GM19452 (cell line): ENCODE data around the gene SLC35G2.
"Not testable (repeated sequence)": the region's sequence is repeated elsewhere in the genome, so short reads cannot be mapped to it uniquely, and the experiment has no call there.

Experiments used
- ATAC-seq: cut with Tn5 transposase; IDR thresholded peaks from one replicate; pipeline ENCODE4 v1.9.1; 2021; ENCODE audit not compliant: unreplicated experiment

Gene SLC35G2

DNA sequence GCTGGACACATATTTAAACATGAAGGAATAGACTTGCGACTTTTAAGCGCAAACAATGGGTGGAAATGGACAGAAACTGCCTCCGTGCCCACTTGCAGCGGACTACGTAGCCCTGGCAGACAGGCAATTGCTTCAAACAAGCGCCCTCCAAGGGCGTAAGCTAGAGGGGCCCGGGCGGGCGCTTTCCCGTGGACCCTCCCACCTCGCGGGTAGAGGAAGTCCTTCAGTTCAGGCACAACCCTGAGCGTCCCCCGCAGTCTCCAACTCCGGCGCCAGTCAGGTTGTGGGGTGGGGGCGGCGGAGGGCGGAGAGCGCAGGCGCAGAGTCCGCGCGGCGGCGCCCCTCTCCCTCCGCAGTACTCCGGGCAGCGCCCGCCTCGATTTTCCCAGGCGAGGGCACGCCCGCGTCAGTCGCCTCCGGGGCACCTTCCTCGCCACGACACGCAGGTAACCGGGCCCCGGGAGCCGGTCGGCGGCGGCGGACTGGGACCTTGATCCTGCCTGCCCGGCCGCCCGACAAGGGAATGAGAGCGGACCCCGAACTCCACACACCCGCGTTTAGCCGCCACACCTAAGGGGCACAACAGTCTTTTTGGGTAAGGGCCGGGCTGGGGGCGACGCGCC lies at the start of gene SLC35G2:
SLC35G2 (plus strand) TSS at position 358 of the 623 bp plus-strand sequence. CDS start 35,335 bp downstream, outside the sequence.
- no peak for ATAC-seq

DNA sequence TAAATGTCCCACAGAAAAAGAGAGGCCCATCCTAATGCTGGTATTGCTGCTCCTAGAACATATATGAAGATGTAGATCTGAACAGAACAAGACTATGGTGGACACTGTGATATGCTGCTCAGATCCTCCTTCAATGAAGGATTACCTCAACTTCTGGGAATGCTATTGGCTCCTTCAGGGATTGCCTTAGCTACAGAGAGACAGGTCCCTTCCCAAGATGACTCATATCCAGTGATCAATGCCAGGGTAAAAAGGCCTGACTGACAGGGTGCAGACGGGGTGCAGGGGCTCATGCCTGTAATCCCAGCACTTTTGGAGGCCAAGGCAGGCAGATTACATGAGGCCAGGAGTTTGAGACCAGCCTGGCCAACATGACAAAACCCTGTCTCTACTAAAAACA lies 46.2 kb upstream of the SLC35G2 start:
- ATAC-seq, result no peak

- no peak for ATAC-seq
Measured at GRCh38 chr3:136778865-136779264, 40.1 kb upstream of the SLC35G2 start.

- no peak for ATAC-seq
Measured at GRCh38 chr3:136780741-136781140, 38.2 kb upstream of the SLC35G2 start.

- ATAC-seq, result no peak
Measured at GRCh38 chr3:136783708-136784191, 35.2 kb upstream of the SLC35G2 start.

DNA sequence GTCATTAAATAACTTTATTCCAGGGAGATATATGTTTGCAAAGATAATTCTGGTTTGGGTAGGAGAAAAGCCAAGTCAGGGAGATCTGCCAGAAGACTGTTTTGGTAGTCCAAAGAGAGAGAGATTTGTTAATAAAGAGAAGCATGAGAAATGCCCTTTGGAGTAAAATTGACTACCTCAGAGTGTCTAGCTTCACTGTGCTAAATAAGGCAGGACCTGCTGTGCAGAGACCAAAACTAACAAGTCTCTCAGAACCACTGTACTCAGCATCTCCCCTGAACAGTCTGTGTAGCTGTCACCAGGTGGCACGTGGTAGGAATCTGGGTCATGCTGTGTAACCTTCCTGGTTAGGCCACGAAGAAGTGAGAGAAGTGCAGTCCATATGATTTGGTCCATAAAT lies 31.6 kb upstream of the SLC35G2 start:
- ATAC-seq, result peak; percentile 70

- ATAC-seq, result no peak
Measured at GRCh38 chr3:136788154-136788553, 30.8 kb upstream of the SLC35G2 start.

- no peak for ATAC-seq
Measured at GRCh38 chr3:136789976-136790375, 28.9 kb upstream of the SLC35G2 start.

GRCh38 chr3:136790786-136791185 lies 28.1 kb upstream of the SLC35G2 start:
- ATAC-seq, result no peak

- ATAC-seq, result no peak
Measured at GRCh38 chr3:136792556-136793330, 26.2 kb upstream of the SLC35G2 start.

GRCh38 chr3:136801146-136801545 lies 17.8 kb upstream of the SLC35G2 start:
- not testable (repeated sequence) for ATAC-seq

DNA sequence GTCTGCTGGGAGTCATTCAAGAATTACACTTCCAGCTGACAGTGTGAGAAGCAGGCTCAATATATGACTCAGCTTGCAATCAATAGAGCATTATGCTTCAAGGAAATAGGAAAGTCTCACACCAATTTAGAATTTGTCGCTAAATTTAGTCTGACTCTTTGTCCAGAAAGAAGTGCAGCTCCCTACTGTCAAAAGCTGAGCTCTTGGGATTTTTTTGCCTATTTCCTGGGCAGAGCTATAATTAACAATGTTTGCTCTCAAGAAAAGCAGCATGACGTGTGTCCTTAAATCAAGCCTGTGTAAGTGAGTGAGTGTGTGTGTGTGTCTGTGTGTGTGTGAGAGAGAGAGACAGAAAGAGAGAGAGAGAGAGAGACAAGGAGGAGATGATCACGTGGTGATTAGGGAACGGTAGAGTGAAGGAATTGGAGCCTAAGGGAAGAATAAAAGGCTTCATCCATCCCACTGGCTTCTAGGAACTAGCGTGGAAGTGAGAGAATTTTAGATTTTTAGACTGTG lies 16.4 kb upstream of the SLC35G2 start:
- ATAC-seq, result no peak

GRCh38 chr3:136804141-136804540 lies 14.8 kb upstream of the SLC35G2 start:
- no peak for ATAC-seq

GRCh38 chr3:136804813-136805212 lies 14.1 kb upstream of the SLC35G2 start:
- no peak for ATAC-seq

DNA sequence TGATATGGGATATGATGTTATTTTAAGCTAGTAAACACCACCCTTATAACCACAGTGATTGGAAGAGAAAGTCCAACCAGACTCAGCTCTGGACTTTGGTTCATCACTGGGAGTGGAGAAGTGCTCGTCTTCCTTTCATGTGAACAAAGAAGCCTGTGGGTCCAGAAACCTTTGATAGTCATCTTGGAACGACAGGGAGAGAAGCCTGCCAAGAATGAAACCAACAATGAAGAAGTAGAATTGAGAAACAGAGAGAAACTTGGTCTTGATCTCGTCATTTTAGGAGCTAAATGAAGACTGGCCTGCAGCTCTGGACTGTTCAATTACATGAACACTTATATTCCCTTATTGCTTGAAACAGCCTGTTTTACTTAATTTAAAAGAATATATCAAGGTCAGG lies 13.1 kb upstream of the SLC35G2 start:
- ATAC-seq, result no peak

GRCh38 chr3:136811701-136812100 lies 7.2 kb upstream of the SLC35G2 start:
- no peak for ATAC-seq

GRCh38 chr3:136817448-136817847 lies 1.5 kb upstream of the SLC35G2 start:
- ATAC-seq, result no peak

DNA sequence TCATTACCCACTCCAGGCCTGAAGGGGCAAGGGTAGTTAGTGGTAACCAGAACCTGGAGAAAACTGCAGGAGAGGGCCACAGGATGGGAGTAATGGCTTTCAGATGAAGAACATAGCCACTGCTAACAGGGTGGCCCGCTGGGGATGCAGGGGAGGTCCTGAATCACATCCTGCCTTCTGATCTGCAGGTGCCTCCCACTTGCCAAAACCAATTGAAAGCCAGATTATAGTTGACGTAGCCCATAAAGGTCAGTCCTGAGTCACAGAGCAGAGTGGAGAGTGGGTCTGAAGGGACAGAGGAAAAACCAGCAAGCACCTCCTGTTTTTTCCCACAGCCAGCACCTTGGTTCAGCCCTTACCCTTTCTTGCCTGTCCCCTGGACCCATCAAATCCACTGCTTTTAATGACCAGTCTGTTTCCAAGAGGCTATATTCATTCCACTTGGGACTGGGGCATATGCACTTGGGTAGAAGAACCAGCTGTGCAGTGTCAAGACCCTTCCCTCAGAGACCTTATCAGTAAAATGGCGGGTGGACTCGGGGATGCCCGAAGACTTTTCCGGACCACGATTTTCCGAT lies 646 bp upstream of the SLC35G2 start:
- no peak for ATAC-seq

- no peak for ATAC-seq
Measured at GRCh38 chr3:136819392-136819730, 435 bp downstream of the SLC35G2 start.

DNA sequence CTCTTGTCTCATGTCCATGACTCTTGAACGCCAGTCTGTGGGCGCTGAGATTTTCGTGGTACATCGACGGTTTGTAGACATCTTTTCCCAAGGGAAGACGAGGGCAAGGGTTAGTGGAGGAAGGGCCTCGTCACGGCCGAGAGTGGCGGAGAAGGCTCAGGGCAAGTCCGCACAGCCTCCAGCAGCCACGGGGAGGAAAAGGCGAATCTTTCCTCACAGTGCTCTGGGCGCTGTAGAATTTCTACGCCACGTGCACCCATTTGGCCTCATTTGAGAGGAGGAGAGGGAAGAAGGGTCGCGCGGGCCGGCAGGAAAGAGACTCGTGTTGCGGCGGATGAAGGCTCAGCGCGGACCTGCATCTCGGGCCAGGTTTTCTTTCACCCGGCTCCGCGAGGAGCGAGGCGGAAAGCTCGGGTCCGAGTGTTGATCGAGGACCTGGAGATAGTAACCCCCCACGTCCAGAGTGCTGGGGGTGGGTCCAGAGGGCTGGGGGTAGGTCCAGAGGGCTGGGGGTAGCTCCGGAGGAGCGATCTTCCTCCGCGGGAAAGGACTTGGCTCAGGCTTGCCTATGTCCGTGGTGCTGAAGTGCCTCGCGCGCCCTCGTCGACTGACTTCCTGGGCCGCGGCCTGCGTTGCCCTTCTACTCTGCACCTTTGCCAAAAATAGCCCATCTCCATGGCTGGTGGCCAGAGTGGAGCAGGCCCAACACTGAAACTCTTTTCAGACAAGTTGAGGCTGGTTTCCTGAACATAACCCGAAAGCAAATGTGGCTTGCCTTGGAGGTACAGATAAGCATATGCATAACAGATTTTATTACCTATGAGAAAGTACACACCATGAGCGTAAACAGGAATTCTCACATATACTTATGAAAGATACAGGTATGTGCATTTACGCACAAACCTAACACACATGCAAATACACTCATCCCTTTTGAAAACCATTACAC lies 1.1 kb downstream of the SLC35G2 start:
- ATAC-seq, result no peak

DNA sequence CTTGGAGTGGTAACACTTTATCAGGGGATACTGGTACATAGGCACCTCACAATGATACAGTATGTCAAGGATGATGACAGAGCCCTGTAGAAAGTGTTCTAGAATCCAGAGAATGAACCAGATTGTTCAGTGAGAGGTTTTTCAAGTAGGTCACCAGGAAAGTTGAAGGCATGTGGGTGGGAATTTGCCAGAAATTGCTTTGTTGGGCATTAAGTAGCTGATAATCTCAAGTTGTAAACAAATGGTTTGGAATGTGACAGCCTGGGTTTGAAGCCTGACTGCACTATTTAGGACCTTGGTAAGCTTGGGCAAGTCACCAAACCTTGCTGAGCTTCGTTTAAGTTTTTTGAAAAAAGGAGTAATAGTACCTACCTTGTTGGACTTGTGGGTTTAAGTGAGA lies 12.5 kb downstream of the SLC35G2 start:
- ATAC-seq, result no peak
